Activated naive CD8-positive, alpha-beta T cell treated with anti-CD3 and anti-CD28 coated beads, Interleukin-2, amount 50 U/mL, for 24 hours (primary cell): Measurements from ENCODE around the gene BRD2.
A peak's percentile ranks its signal among the peaks of the same experiment; 100 is the strongest.

Source experiments
- ATAC-seq: fragments of 150-1000 bp; cut with Tn5 transposase; one replicate; pipeline ENCODE4 v1.10.0; 2021
- DNase-seq: peaks from one replicate; pipeline ENCODE4 v3.0.0; 2021
- H3K27ac Mint-ChIP-seq: one replicate; pipeline ENCODE4 v1.8.0; 2021; ENCODE audit warnings: mild to moderate bottlenecking, mixed read lengths
- H3K27me3 Mint-ChIP-seq: one replicate; pipeline ENCODE4 v1.8.0; 2021; ENCODE audit warnings: mixed read lengths
- H3K36me3 Mint-ChIP-seq: one replicate; pipeline ENCODE4 v1.8.0; 2021; ENCODE audit warnings: low read depth, mixed read lengths
- H3K4me1 Mint-ChIP-seq: one replicate; pipeline ENCODE4 v1.8.0; 2021; ENCODE audit warnings: mixed read lengths
- H3K4me3 Mint-ChIP-seq: one replicate; pipeline ENCODE4 v1.8.0; 2021; ENCODE audit warnings: mild to moderate bottlenecking, moderate library complexity, mixed read lengths
- H3K9me3 Mint-ChIP-seq: one replicate; pipeline ENCODE4 v1.8.0; 2021; ENCODE audit warnings: mixed read lengths

Gene BRD2

GRCh38 chr6:32960563-32960962 lies 7.8 kb upstream of the BRD2 start:
- H3K4me1 Mint-ChIP-seq: peaks cover 47% of the 10 kb centered on the region
- no peak for ATAC-seq
- H3K27ac Mint-ChIP-seq: no peak overlapping the region

DNA sequence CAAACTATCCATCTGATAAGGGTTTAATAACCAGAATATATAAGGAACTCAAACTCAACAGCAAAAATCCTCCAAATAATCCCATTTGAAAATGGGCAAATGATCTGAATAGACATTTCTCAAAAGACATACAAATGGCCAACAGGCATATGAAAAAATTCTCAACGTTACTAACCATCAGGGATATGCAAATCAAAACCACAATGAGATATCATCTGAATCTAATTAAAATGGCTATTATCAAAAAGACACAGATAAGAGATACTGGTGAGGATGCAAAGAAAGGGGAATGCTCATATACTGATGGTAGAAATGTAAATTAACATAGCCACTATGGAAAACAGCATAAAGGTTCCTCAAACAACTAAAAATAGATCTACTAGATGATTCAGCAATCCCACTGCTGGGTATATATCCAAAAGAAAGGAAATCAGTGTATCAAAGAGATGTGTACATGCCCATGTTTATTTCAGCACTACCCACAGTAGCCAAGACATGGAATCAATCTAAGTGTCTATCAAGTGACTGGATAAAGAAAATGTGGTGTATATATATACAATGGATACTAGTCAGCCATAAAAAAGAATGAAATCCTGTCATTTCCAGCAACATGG lies 6.1 kb upstream of the BRD2 start:
- DNase-seq (no peak), ATAC-seq (no peak)
- no peak overlapping the region for H3K27ac Mint-ChIP-seq
- H3K9me3 Mint-ChIP-seq: no peaks in the 10 kb centered on the region
- no peak overlapping the region for H3K4me3 Mint-ChIP-seq
- peaks cover 6% of the 10 kb centered on the region for H3K36me3 Mint-ChIP-seq
- no peaks in the 10 kb centered on the region for H3K27me3 Mint-ChIP-seq
- H3K4me1 Mint-ChIP-seq: peaks cover 55% of the 10 kb centered on the region

More at GRCh38 chr6:32960563-32960962, 7.8 kb upstream of the BRD2 start:
- Mint-ChIP-seq H3K36me3 (peaks cover 3% of the 10 kb centered on the region), H3K27me3 (no peaks in the 10 kb centered on the region), H3K9me3 (no peaks in the 10 kb centered on the region), H3K4me3 (no peak overlapping the region)
- DNase-seq: no peak

- H3K36me3 Mint-ChIP-seq: peaks cover 6% of the 10 kb centered on the region
- no peaks in the 10 kb centered on the region for H3K27me3 Mint-ChIP-seq
- no peak overlapping the region for H3K4me3 Mint-ChIP-seq
- H3K4me1 Mint-ChIP-seq: peaks cover 60% of the 10 kb centered on the region
- no peaks in the 10 kb centered on the region for H3K9me3 Mint-ChIP-seq
- ATAC-seq: no peak
- no peak overlapping the region for H3K27ac Mint-ChIP-seq
- DNase-seq: no peak
Measured at GRCh38 chr6:32963866-32964265, 4.5 kb upstream of the BRD2 start.

DNA sequence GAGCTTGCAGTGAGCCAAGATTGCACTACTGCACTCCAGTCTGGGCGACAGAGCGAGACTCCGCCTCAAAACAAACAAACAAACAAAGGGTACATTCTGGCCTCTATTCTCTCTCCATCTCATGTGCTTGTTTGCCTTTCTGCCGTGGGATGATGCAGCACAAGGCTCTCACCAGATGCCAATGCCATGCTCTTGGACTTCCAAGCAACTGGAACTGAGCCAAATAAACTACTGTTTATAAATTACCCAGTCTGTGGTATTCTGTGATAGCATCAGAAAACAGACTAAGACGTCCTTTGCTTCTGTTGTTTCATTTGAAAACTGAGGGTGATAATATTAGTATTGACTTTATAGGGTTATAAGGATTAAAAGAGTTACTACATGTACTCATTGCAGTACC lies 3.6 kb upstream of the BRD2 start:
- DNase-seq (no peak), ATAC-seq (no peak)
- H3K27me3 Mint-ChIP-seq: no peaks in the 10 kb centered on the region
- peaks cover 60% of the 10 kb centered on the region for H3K4me1 Mint-ChIP-seq
- no peaks in the 10 kb centered on the region for H3K9me3 Mint-ChIP-seq
- no peak overlapping the region for H3K4me3 Mint-ChIP-seq
- no peak overlapping the region for H3K27ac Mint-ChIP-seq
- H3K36me3 Mint-ChIP-seq: peaks cover 10% of the 10 kb centered on the region

GRCh38 chr6:32967151-32968091 lies 973 bp upstream of the BRD2 start:
- DNase-seq: peak; percentile 38
- ATAC-seq: no peak
- H3K27ac Mint-ChIP-seq: peak overlapping the region; percentile 97
- peaks cover 34% of the 10 kb centered on the region for H3K36me3 Mint-ChIP-seq
- peak overlapping the region; percentile 97 for H3K4me3 Mint-ChIP-seq
- no peaks in the 10 kb centered on the region for H3K27me3 Mint-ChIP-seq
- H3K4me1 Mint-ChIP-seq: peaks cover 50% of the 10 kb centered on the region
- H3K9me3 Mint-ChIP-seq: no peaks in the 10 kb centered on the region

DNA sequence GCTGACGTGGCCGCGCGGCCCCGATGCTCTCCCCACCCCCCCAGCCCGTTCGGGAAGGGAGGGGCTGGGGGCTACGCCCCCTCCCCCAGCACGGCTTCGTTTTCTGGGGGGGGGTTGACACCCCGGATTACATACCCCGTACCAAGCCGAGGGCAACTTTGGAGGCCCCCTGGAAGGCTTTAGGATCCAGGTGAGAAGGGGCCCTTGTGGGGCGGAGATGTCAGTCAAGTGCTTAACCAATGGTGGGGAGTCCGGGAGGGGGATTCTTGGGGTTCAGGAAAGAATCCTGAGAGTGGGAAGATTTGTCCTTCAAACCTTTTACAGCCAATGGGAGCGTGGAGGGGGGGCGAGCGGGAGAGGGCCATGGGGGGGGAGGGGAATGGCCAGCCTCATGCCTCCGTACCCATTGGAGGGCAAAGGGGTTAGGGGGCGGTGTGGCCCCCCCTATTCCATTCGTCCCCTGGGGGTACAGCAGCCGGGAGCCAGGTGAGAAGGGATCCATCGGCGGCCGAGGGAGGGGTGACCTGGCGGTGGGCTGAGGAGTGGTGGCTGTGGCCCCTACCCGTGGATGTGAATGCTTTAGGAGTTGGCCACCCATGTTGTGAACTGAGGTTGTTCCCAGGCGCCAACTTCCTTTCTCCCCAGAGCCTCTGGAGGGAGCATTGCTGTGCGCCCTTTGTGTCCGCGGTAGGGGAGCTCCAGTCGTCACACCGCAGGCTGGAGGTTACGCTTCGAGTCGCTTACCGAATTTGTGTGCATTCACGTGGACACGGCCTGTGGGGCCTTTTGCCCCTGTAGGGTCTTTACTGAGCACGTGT lies 682 bp downstream of the BRD2 start:
- ATAC-seq (peak; percentile 1), DNase-seq (peak; percentile 76)
- H3K4me1 Mint-ChIP-seq: peaks cover 38% of the 10 kb centered on the region
- no peaks in the 10 kb centered on the region for H3K27me3 Mint-ChIP-seq
- no peaks in the 10 kb centered on the region for H3K9me3 Mint-ChIP-seq
- peak overlapping the region; percentile 97 for H3K4me3 Mint-ChIP-seq
- peaks cover 51% of the 10 kb centered on the region for H3K36me3 Mint-ChIP-seq
- H3K27ac Mint-ChIP-seq: peak overlapping the region; percentile 97

DNA sequence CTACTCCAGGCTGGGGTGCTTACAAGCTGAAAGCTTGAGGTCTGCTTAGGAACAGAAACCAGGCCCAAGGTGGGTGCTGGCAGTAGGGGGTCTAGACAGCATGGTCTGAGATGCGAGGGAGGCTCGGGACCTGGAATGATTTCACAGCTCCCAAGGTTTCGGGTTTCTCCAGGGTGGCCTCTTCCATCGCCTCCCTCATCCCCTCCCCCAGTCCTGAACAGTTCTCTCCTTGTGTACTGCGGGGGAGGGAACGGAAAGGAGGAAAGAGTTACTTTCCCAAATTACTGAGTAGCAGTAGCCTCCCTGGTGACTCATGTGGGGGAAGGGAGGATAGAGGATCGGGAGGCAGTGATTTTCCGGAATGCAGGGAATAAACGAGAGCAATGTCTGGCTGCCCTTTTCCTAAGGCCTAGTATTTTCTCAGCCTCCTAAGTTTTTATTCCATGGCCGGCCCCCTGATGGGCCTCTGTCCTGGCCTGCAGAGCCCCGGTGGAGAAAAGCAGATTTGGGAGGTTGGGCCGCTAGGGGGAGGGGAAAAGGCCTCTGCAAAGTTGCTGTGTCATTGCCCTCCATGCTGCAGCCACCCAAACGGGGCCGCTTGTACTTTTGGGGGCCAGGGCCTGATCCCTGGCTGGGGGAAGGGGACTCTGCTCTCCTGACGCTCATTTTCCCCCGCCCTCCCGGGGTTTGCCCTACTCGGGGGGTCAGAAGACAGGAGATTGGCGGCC lies 1.5 kb downstream of the BRD2 start:
- peaks cover 58% of the 10 kb centered on the region for H3K36me3 Mint-ChIP-seq
- H3K27ac Mint-ChIP-seq: peak overlapping the region; percentile 97
- peak; percentile 7 for ATAC-seq

GRCh38 chr6:32970413-32971241 lies 2.2 kb downstream of the BRD2 start:
- Mint-ChIP-seq H3K36me3 (peaks cover 65% of the 10 kb centered on the region), H3K4me1 (peaks cover 34% of the 10 kb centered on the region), H3K27me3 (no peaks in the 10 kb centered on the region), H3K27ac (peak overlapping the region; percentile 98), H3K9me3 (no peaks in the 10 kb centered on the region), H3K4me3 (peak overlapping the region; percentile 97)
- peak; percentile 85 for DNase-seq
- ATAC-seq: peak; percentile 31

More for the DNA sequence above, 1.5 kb downstream of the BRD2 start:
- Mint-ChIP-seq H3K4me3 (peak overlapping the region; percentile 97), H3K4me1 (peaks cover 34% of the 10 kb centered on the region), H3K27me3 (no peaks in the 10 kb centered on the region), H3K9me3 (no peaks in the 10 kb centered on the region)
- peak; percentile 81 for DNase-seq

GRCh38 chr6:32971242-32971580 lies 2.8 kb downstream of the BRD2 start:
- H3K9me3 Mint-ChIP-seq: no peaks in the 10 kb centered on the region
- ATAC-seq (no peak), DNase-seq (no peak)
- H3K36me3 Mint-ChIP-seq: peaks cover 69% of the 10 kb centered on the region
- H3K27me3 Mint-ChIP-seq: no peaks in the 10 kb centered on the region
- H3K4me1 Mint-ChIP-seq: peaks cover 34% of the 10 kb centered on the region
- H3K27ac Mint-ChIP-seq: peak overlapping the region; percentile 98
- H3K4me3 Mint-ChIP-seq: peak overlapping the region; percentile 97

GRCh38 chr6:32971581-32972352 lies 3.4 kb downstream of the BRD2 start:
- peak overlapping the region; percentile 98 for H3K27ac Mint-ChIP-seq
- ATAC-seq: peak; percentile 44
- no peaks in the 10 kb centered on the region for H3K9me3 Mint-ChIP-seq
- H3K27me3 Mint-ChIP-seq: no peaks in the 10 kb centered on the region
- peaks cover 34% of the 10 kb centered on the region for H3K4me1 Mint-ChIP-seq
- peaks cover 74% of the 10 kb centered on the region for H3K36me3 Mint-ChIP-seq
- DNase-seq: peak; percentile 99
- peak overlapping the region; percentile 97 for H3K4me3 Mint-ChIP-seq

- H3K9me3 Mint-ChIP-seq: no peaks in the 10 kb centered on the region
- DNase-seq (peak; percentile 68), ATAC-seq (peak; percentile 25)
- H3K4me3 Mint-ChIP-seq: peak overlapping the region; percentile 97
- peak overlapping the region; percentile 98 for H3K27ac Mint-ChIP-seq
- peaks cover 34% of the 10 kb centered on the region for H3K4me1 Mint-ChIP-seq
- peaks cover 82% of the 10 kb centered on the region for H3K36me3 Mint-ChIP-seq
- no peaks in the 10 kb centered on the region for H3K27me3 Mint-ChIP-seq
Measured at GRCh38 chr6:32972353-32973143, 4.2 kb downstream of the BRD2 start.
